Panc1 (cell line): ENCODE data around the gene MALAT1. TPM values are rescaled to one million over a fixed set of nuclear protein-coding genes. Genes with fewer than 3 reads are reported as not detected.

Source experiments
- ATAC-seq: fragments of 200-7000 bp; cut with Tn5 transposase; 2 replicates; pipeline ENCODE4 v1.9.1; 2020; ENCODE audit warnings: mild to moderate bottlenecking, moderate library complexity
- BruUV-seq: library from RNA; stranded (reverse); fragments of 400-500 nt; replicated peaks from 2 replicates; lab custom pipeline; 2021; lab: Mats Ljungman, UMichigan
- CTCF ChIA-PET: fragments of 300-600 bp; sonication (Branson Sonifier 250); formaldehyde crosslinking; loops from one replicate; lab custom pipeline; 2022; ENCODE audit warnings: antibody characterized with exemption; lab: Charles Lee
- POLR2A ChIA-PET: fragments of 300-600 bp; sonication (Branson Sonifier 250); formaldehyde crosslinking; loops from one replicate; lab custom pipeline; 2022; ENCODE audit warnings: antibody characterized with exemption; lab: Charles Lee
- DNase-seq: peaks from one replicate; pipeline ENCODE4 v3.0.0-alpha.2; 2010; ENCODE audit warnings: low read depth, low spot score
- H3K27ac ChIP-seq: 2 replicates; pipeline ENCODE4 v1.5.1; 2011; ENCODE audit warnings: mild to moderate bottlenecking, low read length, inconsistent platforms
- H3K27me3 ChIP-seq: fragments of 200-500 bp; sonication (Bioruptor generic); 2 replicates; pipeline ENCODE4 v1.6.0; 2014; ENCODE audit warnings: low read length, inconsistent platforms; ENCODE audit not compliant: control insufficient read depth, insufficient read depth
- H3K36me3 ChIP-seq: fragments of 200-500 bp; sonication (Bioruptor generic); 2 replicates; pipeline ENCODE4 v1.5.1; 2014; ENCODE audit warnings: inconsistent platforms, mild to moderate bottlenecking, low read length, moderate library complexity; ENCODE audit not compliant: control insufficient read depth, insufficient read depth
- H3K4me1 ChIP-seq: 2 replicates; pipeline ENCODE4 v1.5.1; 2011; ENCODE audit warnings: inconsistent platforms, mild to moderate bottlenecking, low read length, moderate library complexity; ENCODE audit not compliant: control insufficient read depth, insufficient read depth
- H3K4me3 ChIP-seq, 2 experiments: 2 replicates each; pipeline ENCODE4 v1.5.1; 2011 to 2012; ENCODE audit warnings: low read depth in 2 of 2, low read length in 2 of 2, mild to moderate bottlenecking in 2 of 2, inconsistent platforms in 1 of 2, moderate library complexity in 1 of 2
- H3K9me3 ChIP-seq: fragments of 200-500 bp; sonication (Bioruptor generic); 2 replicates; pipeline ENCODE4 v1.5.1; 2014; ENCODE audit warnings: low read depth, mild to moderate bottlenecking, inconsistent platforms, low read length, moderate library complexity; ENCODE audit not compliant: control insufficient read depth, insufficient read depth
- POLR2AphosphoS5 ChIP-seq: IDR thresholded peaks from 2 replicates; pipeline ENCODE4 v1.6.1; 2012; ENCODE audit warnings: mild to moderate bottlenecking, low read depth, low read length, moderate library complexity
- SIN3A ChIP-seq: IDR thresholded peaks from 2 replicates; pipeline ENCODE4 v1.6.1; 2012; ENCODE audit warnings: low read depth, mild to moderate bottlenecking, low read length, moderate library complexity, borderline replicate concordance; ENCODE audit not compliant: insufficient read depth
- TCF7L2 ChIP-seq: IDR thresholded peaks from 2 replicates; pipeline ENCODE4 v1.6.1; 2011; ENCODE audit warnings: mild to moderate bottlenecking, low read depth, low read length, inconsistent platforms
- in situ Hi-C: cut with HindIII; loops from 2 replicates; pipeline ENCODE4 v1.10.0; 2016; ENCODE audit warnings: low sequenced_read_pairs, low pct_unique_long_range_greater_than_20kb
- intact Hi-C: fragments of 100-400 bp; cut with micrococcal nuclease; formaldehyde crosslinking; loops from one replicate; pipeline ENCODE4 v1.10.0; 2022; ENCODE audit not compliant: unreplicated experiment
- total RNA-seq: library from RNA; stranded (reverse); gene quantifications from one replicate; pipeline ENCODE4 v1.2.1, GENCODE V29; 2021; ENCODE audit not compliant: unreplicated experiment
- TF ChIP-seq, protein P1 (sequence below): fragments of 450-650 bp; IDR thresholded peaks from 2 replicates; pipeline ENCODE4 v1.5.1; 2017; ENCODE audit warnings: mild to moderate bottlenecking
- TF ChIP-seq, protein P2 (sequence below), 2 experiments: IDR thresholded peaks; 2 replicates each; pipeline ENCODE4 v1.6.1; 2011 to 2012; ENCODE audit warnings: low read depth in 2 of 2, control low read depth in 1 of 2, low read length in 1 of 2, mild to moderate bottlenecking in 1 of 2, moderate library complexity in 1 of 2; ENCODE audit not compliant: insufficient read depth in 1 of 2

The MALAT1 gene
- total RNA-seq, 1 experiment from 2014 or later: 13,645 TPM

DNA sequence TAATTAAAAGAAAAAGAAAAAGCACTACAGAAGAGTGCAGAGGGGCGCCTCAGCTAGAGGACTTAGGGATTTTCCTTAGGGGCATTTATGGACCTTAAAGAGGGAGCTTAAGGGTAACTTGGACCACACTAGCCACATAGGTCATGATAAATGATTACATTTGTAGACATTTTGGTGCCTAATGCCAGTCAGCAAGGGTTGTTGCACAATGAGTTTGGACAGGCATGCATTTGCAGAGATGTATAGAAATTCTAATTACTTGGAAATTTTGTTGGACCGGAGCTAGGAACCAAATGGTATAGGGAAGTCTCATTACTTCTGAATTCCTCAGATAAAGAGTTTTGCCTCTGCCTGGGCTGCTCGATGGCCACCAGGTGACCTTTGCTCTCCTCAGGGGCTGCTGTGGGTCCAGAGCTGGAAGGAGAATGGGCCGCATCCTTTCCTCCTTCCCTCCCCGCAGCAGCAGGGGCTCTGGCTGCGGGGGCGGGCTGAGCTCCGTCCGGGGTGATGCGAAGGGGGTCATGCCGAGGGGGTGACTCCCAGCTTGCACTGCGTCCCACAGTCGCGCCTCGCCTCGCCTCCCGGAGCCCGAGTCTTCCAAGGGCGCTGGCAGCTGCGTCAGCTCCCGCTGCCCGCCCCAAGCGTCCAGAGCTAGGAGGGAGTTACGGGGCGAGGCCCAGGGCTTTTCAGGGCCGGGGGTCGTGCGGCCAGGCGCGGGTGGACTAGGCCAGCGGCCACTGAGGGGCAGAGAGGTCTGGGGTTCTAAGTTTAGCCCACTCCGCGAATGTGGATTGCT, 20.3 kb upstream of the MALAT1 start:
- no peak for DNase-seq
- POLR2A ChIA-PET: interaction anchor here (0.9 to 14.1 kb wide), 6 partner anchors 11 to 61 kb away, joined by 3 to 818 read pairs (median 6); partner anchors contain the start of genes MALAT1 and NEAT1
- peak overlapping the region in 1 of 2 experiments; percentile 37; a peak in 2 of 4 replicates for H3K4me3 ChIP-seq
- intact Hi-C loops: no loop called here
- peak; percentile 11 for ATAC-seq
- CTCF ChIA-PET: interaction anchor here (1.1 to 1.9 kb wide), 5 partner anchors 11 to 27 kb away, joined by 3 to 9 read pairs (median 5); no protein-coding TSS in a partner anchor
- H3K27me3 ChIP-seq: no peaks in the 10 kb centered on the region
- peaks cover 74% of the 10 kb centered on the region for H3K4me1 ChIP-seq
- no TSS peak for BruUV-seq
- no peaks in the 10 kb centered on the region for H3K36me3 ChIP-seq
- in situ Hi-C loops: no loop called here
- TF ChIP-seq SIN3A: no peak
- peak; percentile 39; the same call in 1 of the 2 replicates for TF ChIP-seq POLR2AphosphoS5
- peak overlapping the region; percentile 100 for H3K27ac ChIP-seq
- H3K9me3 ChIP-seq: no peaks in the 10 kb centered on the region

DNA sequence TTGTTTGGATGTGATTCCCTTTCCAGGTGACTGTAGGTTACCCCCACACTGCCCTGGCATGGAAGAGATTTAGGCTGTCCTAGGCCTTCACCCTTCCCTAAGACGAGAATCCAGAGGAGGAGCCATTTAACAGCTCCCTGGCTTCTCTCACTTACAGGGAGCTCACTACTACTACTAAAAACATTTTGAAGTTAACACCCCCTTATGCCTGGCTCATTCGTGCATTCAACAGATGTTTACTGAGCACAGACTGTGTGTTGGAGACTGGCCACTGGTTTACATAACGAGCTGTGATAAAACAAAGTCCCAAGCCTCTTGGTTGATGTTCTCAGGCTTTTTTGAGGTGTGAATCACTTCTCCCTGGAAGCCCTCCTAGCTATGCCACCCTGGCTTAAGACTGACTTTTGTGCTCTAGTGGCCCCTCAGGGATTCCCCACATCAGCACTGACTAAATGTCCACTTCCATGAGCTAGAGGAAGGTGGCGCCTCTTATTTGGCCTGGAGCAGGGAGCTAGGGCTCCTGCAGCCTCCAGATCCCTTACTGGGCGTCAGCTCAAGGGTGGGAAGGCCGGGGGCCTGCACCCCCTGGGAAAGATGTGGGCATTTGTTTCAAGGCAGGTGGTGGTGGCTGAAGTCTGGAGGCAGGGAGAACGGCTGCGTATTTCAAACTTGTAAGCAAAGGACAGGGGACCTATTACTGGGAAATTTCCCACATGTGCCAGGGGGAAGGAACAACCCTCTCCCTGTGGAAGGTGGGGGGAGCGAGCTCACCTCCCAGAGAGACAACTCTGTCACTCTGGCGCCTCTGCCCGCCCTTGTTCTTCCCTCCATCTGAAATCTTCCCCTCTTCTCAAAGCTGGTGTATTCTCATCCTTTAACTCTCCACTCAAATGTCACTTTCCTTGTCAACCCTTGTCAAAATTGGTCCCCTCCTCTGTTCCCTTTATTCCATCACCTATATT, 19.4 kb upstream of the MALAT1 start:
- in situ Hi-C loops: no loop called here
- DNase-seq (no peak), ATAC-seq (peak; percentile 60)
- intact Hi-C loops: no loop called here
- TSS peak; percentile 48 for BruUV-seq
- Histone ChIP-seq H3K27me3 (no peaks in the 10 kb centered on the region), H3K36me3 (no peaks in the 10 kb centered on the region), H3K9me3 (no peaks in the 10 kb centered on the region), H3K4me1 (peaks cover 75% of the 10 kb centered on the region), H3K27ac (peak overlapping the region; percentile 100), H3K4me3 (peak overlapping the region in 1 of 2 experiments; percentile 37; a peak in 2 of 4 replicates)
- POLR2A ChIA-PET: interaction anchor here (0.5 to 14.1 kb wide), 10 partner anchors 8 to 1999 kb away, joined by 3 to 818 read pairs (median 6); partner anchors contain the start of genes MALAT1 and NEAT1
- CTCF ChIA-PET: interaction anchor here (0.6 to 1.9 kb wide), 10 partner anchors 10 to 91 kb away, joined by 3 to 17 read pairs (median 4); partner anchors contain the start of genes MALAT1 and ZNRD2
- TF ChIP-seq, protein P1, sequence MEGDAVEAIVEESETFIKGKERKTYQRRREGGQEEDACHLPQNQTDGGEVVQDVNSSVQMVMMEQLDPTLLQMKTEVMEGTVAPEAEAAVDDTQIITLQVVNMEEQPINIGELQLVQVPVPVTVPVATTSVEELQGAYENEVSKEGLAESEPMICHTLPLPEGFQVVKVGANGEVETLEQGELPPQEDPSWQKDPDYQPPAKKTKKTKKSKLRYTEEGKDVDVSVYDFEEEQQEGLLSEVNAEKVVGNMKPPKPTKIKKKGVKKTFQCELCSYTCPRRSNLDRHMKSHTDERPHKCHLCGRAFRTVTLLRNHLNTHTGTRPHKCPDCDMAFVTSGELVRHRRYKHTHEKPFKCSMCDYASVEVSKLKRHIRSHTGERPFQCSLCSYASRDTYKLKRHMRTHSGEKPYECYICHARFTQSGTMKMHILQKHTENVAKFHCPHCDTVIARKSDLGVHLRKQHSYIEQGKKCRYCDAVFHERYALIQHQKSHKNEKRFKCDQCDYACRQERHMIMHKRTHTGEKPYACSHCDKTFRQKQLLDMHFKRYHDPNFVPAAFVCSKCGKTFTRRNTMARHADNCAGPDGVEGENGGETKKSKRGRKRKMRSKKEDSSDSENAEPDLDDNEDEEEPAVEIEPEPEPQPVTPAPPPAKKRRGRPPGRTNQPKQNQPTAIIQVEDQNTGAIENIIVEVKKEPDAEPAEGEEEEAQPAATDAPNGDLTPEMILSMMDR: peak; percentile 82; the same call in 1 of the 2 replicates
- TF ChIP-seq POLR2AphosphoS5 (peak; percentile 77), TCF7L2 (no peak)

GRCh38 chr11:65482306-65482850, 16.5 kb upstream of the MALAT1 start:
- H3K4me1 ChIP-seq: peaks cover 84% of the 10 kb centered on the region
- DNase-seq: no peak

More at GRCh38 chr11:65482306-65482850, 16.5 kb upstream of the MALAT1 start:
- Histone ChIP-seq H3K27me3 (no peaks in the 10 kb centered on the region), H3K9me3 (no peaks in the 10 kb centered on the region), H3K36me3 (no peaks in the 10 kb centered on the region), H3K4me3 (no peak overlapping the region), H3K27ac (peak overlapping the region; percentile 100)
- no TSS peak for BruUV-seq
- POLR2A ChIA-PET: interaction anchor here (0.5 to 14.1 kb wide), 4 partner anchors 8 to 60 kb away, joined by 7 to 818 read pairs (median 10); partner anchors contain the start of genes MALAT1 and NEAT1
- in situ Hi-C loops (no loop called here), intact Hi-C loops (no loop called here)
- no peak for TF ChIP-seq TCF7L2
- TF ChIP-seq, protein P1: no peak
- no peak for TF ChIP-seq POLR2AphosphoS5
- TF ChIP-seq, protein P2, sequence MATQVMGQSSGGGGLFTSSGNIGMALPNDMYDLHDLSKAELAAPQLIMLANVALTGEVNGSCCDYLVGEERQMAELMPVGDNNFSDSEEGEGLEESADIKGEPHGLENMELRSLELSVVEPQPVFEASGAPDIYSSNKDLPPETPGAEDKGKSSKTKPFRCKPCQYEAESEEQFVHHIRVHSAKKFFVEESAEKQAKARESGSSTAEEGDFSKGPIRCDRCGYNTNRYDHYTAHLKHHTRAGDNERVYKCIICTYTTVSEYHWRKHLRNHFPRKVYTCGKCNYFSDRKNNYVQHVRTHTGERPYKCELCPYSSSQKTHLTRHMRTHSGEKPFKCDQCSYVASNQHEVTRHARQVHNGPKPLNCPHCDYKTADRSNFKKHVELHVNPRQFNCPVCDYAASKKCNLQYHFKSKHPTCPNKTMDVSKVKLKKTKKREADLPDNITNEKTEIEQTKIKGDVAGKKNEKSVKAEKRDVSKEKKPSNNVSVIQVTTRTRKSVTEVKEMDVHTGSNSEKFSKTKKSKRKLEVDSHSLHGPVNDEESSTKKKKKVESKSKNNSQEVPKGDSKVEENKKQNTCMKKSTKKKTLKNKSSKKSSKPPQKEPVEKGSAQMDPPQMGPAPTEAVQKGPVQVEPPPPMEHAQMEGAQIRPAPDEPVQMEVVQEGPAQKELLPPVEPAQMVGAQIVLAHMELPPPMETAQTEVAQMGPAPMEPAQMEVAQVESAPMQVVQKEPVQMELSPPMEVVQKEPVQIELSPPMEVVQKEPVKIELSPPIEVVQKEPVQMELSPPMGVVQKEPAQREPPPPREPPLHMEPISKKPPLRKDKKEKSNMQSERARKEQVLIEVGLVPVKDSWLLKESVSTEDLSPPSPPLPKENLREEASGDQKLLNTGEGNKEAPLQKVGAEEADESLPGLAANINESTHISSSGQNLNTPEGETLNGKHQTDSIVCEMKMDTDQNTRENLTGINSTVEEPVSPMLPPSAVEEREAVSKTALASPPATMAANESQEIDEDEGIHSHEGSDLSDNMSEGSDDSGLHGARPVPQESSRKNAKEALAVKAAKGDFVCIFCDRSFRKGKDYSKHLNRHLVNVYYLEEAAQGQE (IDR thresholded peaks at IDR 0.05; ENCODE audit: insufficient read depth in 1 of 2, low read depth in 2 of 2, low read length in 1 of 2): no peak
- no peak for TF ChIP-seq SIN3A
- CTCF ChIA-PET: interaction anchor here (0.7 kb wide), 1 partner anchor 15 kb away, joined by 4 read pairs; no protein-coding TSS in a partner anchor
- no peak for ATAC-seq
